ENCODE measurements around the gene DCUN1D1.

GRCh38 chr3:182978387-182978786, 2.0 kb downstream of the DCUN1D1 start:
- TF ChIP-seq CTCF (conservative IDR thresholded peaks at IDR 0.05; ENCODE audit: low read depth in 2 of 2) (no peak), CREB1 (CRISPR knock-in tag; IDR thresholded peaks at IDR 0.05; ENCODE audit: low read depth) (no peak), JUNB (IDR thresholded peaks at IDR 0.05; ENCODE audit: unreplicated experiment) (no peak), EZH2 (IDR thresholded peaks at IDR 0.05; ENCODE audit: low read depth, unreplicated experiment) (no peak), POLR2AphosphoS5 (IDR thresholded peaks at IDR 0.05; ENCODE audit: low read depth) (no peak), ZNF462 (CRISPR knock-in tag; IDR thresholded peaks at IDR 0.05) (no peak), STAT1 (IDR thresholded peaks at IDR 0.05; ENCODE audit: unreplicated experiment) (no peak), ZNF331 (CRISPR knock-in tag; IDR thresholded peaks at IDR 0.05; ENCODE audit: low read depth) (no peak)
- TF ChIP-seq, protein P1, sequence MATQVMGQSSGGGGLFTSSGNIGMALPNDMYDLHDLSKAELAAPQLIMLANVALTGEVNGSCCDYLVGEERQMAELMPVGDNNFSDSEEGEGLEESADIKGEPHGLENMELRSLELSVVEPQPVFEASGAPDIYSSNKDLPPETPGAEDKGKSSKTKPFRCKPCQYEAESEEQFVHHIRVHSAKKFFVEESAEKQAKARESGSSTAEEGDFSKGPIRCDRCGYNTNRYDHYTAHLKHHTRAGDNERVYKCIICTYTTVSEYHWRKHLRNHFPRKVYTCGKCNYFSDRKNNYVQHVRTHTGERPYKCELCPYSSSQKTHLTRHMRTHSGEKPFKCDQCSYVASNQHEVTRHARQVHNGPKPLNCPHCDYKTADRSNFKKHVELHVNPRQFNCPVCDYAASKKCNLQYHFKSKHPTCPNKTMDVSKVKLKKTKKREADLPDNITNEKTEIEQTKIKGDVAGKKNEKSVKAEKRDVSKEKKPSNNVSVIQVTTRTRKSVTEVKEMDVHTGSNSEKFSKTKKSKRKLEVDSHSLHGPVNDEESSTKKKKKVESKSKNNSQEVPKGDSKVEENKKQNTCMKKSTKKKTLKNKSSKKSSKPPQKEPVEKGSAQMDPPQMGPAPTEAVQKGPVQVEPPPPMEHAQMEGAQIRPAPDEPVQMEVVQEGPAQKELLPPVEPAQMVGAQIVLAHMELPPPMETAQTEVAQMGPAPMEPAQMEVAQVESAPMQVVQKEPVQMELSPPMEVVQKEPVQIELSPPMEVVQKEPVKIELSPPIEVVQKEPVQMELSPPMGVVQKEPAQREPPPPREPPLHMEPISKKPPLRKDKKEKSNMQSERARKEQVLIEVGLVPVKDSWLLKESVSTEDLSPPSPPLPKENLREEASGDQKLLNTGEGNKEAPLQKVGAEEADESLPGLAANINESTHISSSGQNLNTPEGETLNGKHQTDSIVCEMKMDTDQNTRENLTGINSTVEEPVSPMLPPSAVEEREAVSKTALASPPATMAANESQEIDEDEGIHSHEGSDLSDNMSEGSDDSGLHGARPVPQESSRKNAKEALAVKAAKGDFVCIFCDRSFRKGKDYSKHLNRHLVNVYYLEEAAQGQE (IDR thresholded peaks at IDR 0.05; ENCODE audit: unreplicated experiment), result no peak
- TF ChIP-seq, protein P2, sequence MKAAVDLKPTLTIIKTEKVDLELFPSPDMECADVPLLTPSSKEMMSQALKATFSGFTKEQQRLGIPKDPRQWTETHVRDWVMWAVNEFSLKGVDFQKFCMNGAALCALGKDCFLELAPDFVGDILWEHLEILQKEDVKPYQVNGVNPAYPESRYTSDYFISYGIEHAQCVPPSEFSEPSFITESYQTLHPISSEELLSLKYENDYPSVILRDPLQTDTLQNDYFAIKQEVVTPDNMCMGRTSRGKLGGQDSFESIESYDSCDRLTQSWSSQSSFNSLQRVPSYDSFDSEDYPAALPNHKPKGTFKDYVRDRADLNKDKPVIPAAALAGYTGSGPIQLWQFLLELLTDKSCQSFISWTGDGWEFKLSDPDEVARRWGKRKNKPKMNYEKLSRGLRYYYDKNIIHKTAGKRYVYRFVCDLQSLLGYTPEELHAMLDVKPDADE (IDR thresholded peaks at IDR 0.05), result no peak
